ENCODE data around the gene CASP6.

Gene CASP6

DNA sequence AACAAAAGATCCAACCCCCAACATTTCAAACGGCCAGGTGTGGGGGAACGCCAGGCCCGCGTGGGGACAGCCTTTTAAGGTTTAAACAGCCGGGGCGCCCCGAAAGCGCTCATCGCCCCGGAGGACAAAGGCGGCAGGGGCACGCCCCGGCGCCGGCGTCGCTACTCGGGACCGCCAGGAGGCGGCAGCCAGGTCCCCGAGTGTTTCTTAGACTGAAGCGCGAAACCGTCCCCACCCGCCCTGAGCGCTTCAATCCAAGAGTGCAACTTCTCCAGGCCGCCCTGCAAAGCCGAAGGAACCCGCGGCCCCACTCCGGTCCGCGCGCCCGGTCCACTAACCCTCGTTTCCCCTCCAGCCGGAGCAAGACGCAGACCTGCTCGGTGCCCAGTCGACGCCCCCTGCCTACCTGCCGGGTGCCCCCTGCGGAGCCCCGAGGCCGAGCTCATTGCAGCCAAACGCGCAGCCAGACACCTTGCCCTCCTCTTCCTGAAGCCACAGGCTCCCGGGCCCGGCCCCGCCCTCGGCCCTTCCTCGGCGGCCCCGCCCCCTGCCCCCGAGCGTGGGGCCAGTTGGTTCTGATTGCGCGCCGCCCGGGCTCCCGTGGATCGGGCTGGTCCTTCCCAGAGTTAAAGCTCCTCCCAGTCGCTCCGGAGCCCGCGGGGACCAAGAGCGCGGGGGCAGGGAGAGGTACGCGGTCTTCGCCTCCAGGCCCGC lies at the start of gene CASP6:
CASP6 (minus strand) TSS at position 496 of the 714 bp plus-strand sequence; CDS start at position 446, 50 bp downstream.
- peak; percentile 75 for DNase-seq

DNA sequence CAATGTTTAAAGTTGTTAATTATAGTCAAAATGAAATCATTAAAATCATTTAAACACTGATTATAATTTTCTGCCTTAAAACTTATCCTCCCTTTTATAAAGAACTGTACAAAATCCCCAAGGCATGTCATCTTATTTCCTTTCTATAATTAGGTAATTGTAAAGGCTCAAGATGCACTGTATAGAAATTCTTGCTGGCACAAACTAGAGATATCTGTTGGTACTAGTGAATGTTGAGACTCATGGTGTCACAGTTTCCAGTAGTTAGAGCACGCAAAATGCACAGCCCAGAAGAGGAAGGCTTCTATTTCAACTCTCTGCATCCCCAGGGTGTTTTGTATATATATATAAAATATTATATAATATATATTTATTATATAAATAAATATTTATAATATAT lies 49.3 kb upstream of the CASP6 start:
- DNase-seq, result no peak

DNA sequence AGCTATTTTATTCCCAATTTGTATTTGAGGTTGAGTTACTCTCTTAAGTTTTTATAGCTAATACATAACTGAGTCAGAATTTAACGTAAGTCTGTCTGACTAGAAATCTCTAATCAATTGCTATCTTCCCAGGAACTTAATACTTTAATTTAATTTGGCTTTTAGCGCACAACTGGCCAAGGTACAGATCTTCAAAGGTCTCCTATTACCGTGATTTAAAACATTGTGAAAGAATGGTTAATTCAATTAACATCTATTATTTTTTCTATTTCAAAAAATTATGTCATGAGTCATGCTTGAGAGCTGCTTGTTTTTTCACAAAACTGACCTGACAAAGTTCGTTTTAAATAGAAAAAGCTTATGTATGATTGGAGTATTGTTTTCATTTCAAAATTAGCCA lies 48.6 kb upstream of the CASP6 start:
- no peak for DNase-seq

DNA sequence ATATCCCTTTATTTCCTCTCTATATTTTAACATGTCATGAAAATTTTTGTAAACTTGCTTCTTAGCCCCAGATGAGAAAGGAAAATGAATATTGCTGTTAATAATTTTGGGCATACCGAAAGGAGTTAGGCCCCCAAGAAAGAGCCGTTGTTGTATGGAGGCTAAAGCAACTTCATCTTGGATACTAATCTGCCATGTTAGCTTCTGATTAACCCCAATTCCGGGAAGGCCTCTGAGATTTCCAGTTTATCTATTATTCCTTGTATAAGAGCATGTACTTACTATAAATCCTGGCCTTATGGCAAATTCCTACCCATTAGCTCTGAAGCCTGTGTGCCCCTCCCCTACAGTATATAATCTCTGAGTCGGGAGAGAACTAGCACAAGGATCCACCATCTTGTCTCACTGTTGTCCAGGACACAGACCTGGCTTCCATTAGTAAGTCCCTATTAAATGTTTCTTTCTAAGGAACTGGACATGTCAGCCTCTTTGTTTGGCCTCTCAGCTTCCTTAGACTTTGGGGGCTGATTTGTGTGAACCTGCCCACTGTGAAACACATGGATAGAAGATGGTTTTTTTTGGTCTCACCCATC lies 47.5 kb upstream of the CASP6 start:
- no peak for DNase-seq

DNA sequence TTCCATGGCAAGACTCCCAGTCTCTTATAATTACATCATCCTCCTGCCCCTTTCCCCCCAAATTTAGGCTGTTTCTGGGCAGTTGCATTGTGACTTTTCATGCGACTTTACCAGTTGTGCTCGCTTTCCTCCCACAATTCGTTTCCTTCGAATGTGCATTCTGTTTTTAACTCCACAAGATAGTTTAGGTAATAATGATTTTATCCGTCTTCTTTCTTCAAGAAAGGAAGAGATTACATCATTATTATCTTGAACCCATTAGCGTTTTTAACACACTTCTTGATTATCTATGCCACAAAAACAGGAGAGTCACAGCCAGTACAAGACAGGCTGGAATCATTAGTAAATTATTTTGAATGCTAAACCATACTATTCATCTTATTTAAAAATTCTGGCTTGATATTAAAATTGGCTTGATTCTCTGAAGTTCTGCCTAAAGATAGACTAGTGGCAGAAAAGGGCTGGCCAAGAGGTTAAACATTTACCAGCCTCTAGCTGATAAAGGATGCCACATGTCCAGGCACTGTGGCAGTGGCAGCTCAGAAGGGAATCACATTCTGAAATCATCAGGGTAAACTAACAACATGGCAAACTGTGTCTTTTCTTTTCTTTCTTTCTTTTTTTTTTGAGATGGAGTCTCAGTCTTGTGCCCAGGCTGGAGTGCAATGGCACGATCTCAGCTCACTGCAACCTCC lies 46.3 kb upstream of the CASP6 start:
- no peak for DNase-seq

DNA sequence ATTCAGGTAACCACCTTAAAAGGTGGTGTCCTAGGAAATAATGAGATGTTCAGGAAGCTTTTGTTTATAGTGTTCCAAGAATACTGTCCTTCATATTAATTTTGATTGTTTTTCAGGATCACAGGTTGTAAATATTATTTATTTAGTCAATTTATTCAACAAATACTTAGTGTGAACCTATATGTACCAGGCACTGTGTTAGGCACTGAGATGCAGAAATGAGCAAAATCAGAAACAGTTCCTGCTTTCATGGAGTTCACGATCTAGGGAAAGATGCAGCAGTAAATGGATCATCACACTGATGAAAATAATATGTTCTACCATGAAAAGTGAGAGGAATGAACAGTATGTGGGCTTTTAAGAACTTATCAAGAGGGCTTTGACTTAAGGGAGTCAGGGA lies 44.9 kb upstream of the CASP6 start:
- no peak for DNase-seq

DNA sequence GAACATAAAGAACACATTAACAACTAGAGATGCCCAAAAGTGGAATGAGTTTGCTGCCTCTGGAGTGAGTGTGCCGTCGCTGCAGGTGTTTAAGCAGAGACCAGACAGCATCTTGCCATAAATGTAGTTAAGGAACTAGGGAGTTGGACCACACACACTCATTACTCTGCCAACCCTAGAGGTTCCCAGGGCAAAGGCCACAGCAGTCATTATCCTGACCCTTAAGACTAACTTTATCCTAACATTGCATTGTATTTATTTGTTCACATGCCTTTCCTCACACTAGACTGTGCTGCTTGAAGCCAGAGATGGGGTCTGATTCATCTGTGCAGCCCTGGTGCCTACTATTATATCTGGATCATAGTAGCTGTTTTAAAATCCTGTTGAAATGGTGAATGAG lies 43.5 kb upstream of the CASP6 start:
- DNase-seq, result no peak

DNA sequence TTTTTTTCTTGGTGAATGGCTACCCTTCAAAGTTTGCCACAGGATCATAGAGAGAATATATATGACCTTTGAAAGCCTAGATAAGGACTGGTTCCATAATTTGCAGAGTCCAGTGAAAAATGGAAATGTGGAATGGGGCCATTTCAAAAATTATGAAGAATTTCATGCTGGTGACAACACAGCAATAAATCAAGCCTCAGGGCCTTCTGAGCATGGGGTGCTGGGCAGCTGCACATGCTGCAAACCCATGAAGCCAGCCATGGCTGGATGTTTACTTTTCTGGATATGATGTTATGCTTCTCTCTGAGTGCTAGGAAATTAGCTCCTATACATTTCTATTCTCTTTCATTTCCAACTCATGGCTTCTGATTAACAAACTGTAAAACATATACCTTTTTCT lies 42.6 kb upstream of the CASP6 start:
- DNase-seq, result no peak

DNA sequence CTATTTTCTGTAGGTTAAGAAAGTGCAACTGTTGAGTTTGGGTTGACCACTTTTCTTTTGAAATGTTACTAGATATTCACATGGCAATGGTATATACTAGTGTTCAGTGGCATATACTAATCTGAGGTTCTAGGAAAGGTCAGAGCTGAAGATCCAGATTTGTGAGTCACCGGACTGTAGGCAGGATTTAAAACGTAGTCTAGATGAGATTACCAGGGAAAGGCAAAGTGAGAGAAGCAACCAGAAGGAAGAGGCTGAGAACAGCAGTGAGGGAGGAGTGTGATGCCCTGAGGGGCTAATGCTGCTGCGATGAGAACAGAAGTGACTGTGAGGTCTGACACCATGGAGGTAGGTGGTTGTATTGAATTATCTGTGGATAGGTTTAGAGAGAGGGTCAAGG lies 36.3 kb upstream of the CASP6 start:
- no peak for DNase-seq

DNA sequence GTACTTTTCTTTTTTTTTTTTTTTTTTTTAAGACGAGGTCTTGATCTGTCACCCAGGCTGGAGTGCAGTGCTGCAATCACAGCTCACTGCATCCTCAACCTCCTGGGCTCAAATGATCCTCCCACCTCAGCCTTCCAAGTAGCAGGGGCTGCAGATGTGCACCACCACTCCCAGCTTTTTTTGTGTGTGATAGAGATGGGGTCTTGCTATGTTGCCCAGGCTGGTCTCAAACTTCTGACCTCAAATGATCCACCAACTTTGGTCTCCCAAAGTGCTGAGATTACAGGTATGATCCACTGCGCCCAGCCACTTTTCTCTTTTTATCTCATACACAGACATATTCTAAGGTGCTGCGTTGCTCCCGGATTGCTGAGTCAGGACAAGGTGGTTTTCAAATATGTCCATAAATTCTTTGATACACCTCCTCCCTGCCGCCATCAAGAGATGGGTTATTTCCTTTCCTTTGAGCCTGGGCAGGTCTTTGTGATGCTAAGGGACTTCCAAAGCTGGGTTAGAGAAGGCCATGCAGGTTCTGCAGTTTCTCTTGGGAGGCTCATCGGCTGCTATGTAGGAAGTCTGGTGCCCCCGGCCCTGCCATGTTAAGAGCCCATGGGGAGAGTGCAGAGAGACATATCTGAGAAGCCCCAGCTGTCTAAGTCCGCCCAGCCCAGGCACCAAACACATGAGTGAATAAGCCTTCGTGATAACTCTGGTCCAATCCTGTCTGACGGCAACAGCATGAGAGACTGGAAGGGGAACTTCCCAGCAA lies 35.0 kb upstream of the CASP6 start:
- DNase-seq, result no peak

DNA sequence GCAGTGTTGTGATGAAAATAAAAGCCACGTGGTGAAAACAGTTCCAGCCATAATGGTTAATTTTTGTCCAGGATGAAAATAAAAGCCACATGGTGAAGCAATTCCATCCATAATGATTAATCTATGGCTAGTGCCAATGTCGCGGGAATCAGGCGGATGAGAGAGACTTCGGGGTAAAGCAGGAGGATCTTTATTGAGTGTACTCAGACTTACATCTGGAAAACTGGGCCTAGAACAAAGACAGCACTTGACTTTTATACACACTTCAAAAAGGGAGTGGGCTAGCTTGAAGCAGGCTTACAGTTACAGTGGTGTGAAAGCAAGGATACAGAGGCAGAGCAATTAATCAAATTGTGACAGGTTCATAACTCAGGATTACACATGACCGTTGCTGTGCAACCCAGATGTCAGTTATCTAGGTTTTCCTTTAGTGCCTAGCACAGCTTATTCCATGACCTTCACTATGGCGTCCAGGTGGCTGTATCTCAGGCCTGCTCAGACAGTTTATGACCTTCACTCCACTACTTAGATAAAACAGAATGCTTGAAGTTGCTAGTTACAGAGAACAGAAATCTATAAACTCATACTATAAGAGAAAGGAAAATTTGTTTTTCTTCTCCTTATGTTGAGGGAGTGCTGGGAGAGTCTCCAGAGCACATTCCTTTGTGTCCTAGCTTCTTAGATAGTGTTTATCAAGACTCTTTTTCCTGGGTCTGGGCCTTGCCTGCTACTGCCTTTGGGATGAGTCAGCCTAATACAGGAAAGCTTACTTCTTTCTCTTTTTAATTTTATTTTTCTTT lies 32.5 kb upstream of the CASP6 start:
- DNase-seq, result no peak

DNA sequence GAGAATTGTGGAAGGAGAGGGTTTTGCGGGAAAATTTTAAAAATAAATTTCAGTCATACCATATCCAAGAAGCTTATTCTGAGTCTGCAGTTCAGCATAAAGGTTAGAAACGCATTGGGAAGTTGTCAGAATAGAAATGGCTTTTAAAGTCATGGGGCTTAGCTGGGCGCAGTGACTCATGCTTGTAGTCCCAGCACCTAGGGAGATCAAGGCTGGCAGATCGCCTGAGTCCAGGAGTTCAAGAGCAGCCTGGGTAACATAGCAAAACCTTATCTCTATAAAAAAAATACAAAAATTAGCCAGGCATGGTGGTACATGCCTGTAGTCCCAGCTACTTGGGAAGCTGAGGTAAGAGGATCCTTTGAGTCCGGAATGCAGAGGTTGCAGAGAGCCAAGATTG lies 30.5 kb upstream of the CASP6 start:
- no peak for DNase-seq

DNA sequence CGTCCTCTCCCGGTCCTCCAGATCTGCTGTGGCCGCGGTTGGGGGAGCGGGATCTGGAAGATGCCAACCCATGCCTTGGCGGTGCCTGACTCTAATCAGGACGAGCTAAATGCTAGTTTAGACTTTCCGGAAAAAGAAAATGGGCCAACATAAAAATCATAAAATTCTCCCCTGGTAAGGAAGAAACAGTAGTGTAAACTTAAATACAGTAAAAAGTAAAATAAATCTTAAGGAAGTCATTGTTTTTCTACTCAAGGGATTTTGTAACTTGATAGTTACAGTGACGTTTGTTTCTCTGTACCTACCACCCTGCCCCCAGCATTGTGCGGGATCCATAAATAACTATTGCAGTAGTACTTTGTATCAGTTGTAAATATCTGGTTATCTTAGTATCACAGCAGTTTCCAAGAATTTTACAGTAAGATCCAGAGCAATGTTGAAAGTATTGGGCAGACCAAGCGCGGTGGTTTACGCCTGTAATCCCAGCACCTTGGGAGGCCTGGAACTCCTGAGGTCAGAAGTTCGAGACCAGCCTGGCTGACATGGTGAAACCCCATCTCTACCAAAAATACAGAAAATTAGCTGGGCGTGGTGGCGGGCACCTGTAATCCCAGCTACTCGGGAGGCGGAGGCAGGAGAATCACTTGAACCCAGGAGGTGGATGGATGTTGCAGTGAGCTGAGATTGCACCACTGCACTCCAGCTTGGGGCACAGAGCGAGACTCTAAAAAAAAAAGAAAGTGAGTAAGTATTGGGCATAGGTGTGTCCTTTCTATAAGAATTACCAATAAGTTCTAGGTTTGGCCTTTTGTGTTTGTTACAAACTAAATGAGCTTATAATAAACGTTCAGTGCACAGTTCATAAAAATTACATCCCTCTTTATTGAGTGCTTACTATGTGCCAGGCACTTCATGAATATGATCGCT lies 27.6 kb upstream of the CASP6 start:
- DNase-seq, result no peak

DNA sequence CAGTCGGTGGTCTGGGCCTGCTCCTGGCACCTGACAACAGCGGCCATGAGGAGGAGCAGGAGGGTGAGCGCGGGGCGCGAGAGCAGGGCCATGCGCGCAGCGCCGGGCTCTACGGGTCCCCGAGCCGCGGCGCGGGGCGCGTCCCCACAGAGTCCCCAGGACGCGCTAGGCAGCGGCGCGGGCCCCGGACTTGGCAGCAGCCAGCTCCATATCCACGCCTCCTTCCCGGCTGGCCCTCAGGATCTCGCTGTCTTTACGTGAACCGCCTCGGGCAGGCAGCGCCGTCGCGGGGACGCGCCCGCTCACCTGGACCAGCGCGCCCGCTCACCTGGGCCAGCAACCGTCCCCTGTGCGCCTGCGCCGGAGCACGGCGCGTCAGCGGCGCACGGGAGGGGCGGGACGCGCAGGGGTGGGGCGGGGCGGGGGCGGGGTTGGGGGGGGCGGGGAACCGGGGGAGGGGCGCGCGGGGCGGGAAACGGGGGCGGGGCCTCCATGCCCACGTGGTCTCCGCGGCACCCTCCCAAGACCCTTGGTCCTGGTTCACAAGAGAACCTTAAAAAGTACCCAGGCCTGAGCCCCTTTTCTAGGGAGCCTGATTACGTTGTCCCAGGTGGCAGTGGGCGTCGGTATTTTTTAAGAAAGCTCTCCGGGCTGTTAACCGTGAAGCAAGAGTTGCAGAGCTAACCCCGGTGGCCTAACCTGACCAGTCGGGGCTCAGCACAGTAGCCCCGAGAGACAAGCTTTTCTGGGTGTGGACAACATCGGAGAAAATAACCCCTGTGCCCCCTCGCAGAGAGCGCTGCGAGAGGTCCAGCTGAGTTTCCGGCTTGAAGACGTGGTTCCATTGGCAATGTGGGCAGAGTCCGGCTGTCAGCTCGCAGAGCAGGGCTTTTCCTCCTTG lies 26.7 kb upstream of the CASP6 start, which contains the start of gene PLA2G12A:
PLA2G12A (minus strand) TSS at position 353 of the 901 bp plus-strand sequence; CDS start at position 92, 261 bp downstream.
- peak; percentile 80 for DNase-seq

DNA sequence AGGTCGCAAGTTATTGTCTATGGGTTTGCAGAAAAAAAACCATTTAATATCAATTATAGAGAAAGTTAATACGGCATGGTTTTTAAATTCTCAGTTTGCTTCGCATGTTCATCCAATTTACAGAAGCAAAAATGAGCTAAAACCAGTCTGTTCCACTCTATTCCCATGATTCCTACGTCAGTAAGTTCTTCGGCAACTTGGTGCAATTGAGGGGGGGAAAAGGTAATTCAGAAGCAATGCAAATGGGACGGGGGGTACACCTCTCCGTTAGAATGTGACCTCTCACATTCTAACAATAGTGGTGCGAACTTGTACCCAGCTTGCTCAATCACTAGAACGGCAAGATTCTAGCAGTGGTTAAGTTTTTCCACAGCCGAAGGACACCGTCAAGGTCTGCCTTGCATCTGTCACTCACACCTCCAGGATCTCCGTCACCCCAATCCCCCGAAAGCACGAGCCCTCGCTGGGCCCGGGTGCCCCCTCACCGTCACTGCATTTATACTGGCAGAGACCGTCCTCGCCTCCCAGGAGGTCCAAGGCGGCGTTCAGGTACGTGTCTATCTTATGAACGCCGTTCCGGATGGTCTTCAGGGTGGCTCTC lies 26.0 kb upstream of the CASP6 start:
- DNase-seq, result peak; percentile 54

DNA sequence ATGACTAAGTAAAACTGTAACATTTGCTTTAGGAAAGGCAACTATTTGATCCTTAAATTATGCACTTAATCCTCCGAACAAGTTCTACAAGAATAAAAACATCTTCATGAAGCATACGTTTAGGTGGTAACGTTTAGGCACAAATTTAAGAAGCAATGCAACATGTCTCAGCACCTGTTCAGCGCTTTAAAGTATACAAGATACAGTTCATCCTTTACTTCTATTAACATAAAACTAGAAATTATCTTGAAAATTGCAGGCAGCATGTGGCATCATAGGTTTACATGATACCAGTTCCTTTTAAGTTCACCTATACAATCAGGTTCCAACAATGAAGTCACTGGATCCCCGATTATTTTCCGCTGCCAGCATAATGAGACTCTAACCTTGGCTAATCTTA lies 25.1 kb upstream of the CASP6 start:
- DNase-seq, result no peak

DNA sequence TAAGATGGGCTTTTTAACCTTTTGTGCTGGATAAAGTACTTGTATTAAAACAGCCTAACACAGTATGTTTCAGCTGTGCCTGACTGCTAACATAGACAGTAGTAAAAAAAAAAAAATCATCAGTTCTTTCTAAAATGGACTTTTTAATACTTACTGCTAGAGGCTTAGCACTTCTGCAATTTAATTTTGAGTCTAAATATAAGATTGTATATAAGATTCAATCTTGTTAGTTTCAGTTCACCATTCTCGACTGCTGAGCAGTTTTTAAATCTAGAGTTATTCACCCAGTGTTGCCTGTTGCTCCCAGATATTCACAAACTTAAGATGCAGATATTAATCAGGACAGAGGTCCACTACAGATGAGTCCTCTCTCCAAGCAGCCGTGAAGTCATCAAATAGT lies 19.9 kb upstream of the CASP6 start:
- DNase-seq, result no peak

DNA sequence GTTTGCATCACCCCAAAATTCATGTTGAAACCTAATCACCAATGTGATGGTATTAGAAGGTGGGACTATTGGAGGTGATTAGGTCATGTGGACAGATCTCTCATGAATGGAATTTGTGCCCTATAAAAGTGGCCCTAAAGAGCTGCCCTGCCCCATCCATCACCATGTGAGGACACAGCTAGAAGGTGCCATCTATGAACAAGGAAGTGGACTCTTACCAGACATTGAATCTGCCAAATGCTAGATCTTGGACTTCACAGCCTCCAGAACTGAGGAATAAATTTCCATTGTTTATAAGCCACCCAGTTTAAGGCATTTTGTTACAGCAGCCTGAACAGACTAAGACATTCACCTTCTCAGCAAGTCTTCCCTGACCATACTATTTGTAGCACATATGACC lies 19.1 kb upstream of the CASP6 start:
- DNase-seq, result no peak

DNA sequence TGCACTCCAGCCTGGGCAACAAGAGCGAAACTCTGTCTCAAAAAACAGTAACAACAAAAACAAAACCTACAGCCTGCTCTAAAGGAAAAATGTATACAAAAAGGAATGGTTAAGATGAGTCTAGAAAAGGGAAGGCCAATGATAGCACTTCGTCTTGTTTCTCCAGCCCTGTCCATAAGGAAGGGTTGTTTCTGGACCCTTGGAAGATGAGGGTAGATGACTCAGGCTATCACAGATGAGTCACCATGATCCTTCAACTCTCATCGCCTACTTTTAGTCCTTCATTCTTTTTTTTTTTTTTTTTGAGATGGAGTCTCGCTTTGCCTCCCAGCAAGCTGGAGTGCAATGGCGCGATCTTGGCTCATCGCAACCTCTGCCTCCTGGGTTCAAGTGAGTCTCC lies 17.8 kb upstream of the CASP6 start:
- DNase-seq, result no peak

DNA sequence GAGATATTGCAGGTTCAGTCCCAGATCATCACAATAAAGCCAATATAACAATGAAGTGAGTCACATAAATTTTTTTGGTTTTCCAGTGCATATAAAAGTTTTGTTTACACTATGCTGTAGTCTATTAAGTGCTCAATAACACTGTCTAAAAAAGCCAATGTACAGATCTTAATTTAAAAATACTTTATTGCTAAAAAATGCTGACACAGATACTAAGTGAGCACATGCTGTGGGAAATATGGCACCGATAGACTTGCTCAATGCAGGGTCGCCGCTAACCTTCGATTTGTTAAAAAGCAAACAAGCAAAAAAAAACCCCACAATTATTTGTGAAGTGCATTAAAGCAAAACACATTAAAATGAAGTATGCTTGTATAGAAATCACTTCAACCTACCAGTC lies 16.4 kb upstream of the CASP6 start:
- DNase-seq, result no peak
